SK-N-SH (cell line): Measurements from ENCODE around the gene PLEKHH1. TPM values are rescaled to one million over a fixed set of nuclear protein-coding genes. Genes with fewer than 3 reads are reported as not detected.
"Not testable (repeated sequence)": the region's sequence is repeated elsewhere in the genome, so short reads cannot be mapped to it uniquely, and the experiment has no call there.

Experiments
- CTCF ChIA-PET: fragments of 300-600, 350-600 bp; formaldehyde crosslinking; extraction: SDS; loops from one replicate; lab custom pipeline; 2021; lab: Yijun Ruan, JAX
- POLR2A ChIA-PET: fragments of 350-600 bp; sonication (Branson Sonifier 250); formaldehyde crosslinking; extraction: SDS; loops from one replicate; lab custom pipeline; 2020; ENCODE audit warnings: antibody characterized with exemption, inconsistent platforms; lab: Yijun Ruan, JAX
- DNase-seq: peaks from one replicate; pipeline ENCODE4 v3.0.0; 2012
- H2AFZ ChIP-seq: fragments of 200-600 bp; sonication (generic); 2 replicates; pipeline ENCODE4 v1.8.1; 2016; ENCODE audit warnings: antibody characterized with exemption, mild to moderate bottlenecking, low read depth
- H3F3A ChIP-seq: fragments of 200-600 bp; sonication (generic); replicated peaks from 2 replicates; pipeline ENCODE3; 2016; ENCODE audit warnings: antibody characterized with exemption, mild to moderate bottlenecking; ENCODE audit not compliant: insufficient read depth
- H3K27ac ChIP-seq, 2 experiments: fragments of 200-500 bp in 1 of 2; fragments of 200-600 bp in 1 of 2; sonication (Bioruptor generic) in 1 of 2; sonication (generic), shearing (Covaris generic) in 1 of 2; 2 replicates each; pipeline versions ENCODE4 v1.5.1 to v1.6.1; 2014 to 2016; ENCODE audit warnings: low read depth in 2 of 2, inconsistent platforms in 1 of 2, low read length in 1 of 2, mild to moderate bottlenecking in 1 of 2, mixed read lengths in 1 of 2
- H3K27me3 ChIP-seq: fragments of 200-600 bp; sonication (generic), shearing (Covaris generic); 2 replicates; pipeline ENCODE4 v1.6.1; 2016; ENCODE audit warnings: mixed run types; ENCODE audit not compliant: insufficient read depth
- H3K36me3 ChIP-seq, 2 experiments: fragments of 200-500 bp in 1 of 2; fragments of 200-600 bp in 1 of 2; sonication (Bioruptor generic) in 1 of 2; sonication (generic) in 1 of 2; replicated peaks in 1 of 2; 2 replicates each; pipeline versions ENCODE3 to v1.5.1; 2014 to 2016; ENCODE audit warnings: low read length in 1 of 2, mild to moderate bottlenecking in 1 of 2; ENCODE audit not compliant: insufficient read depth in 2 of 2, control insufficient read depth in 1 of 2
- H3K4me1 ChIP-seq, 2 experiments: fragments of 200-500 bp in 1 of 2; fragments of 200-600 bp in 1 of 2; sonication (Bioruptor generic) in 1 of 2; sonication (generic), shearing (Covaris generic) in 1 of 2; 2 replicates each; pipeline versions ENCODE4 v1.5.1 to v1.6.1; 2014 to 2016; ENCODE audit warnings: low read depth in 1 of 2, low read length in 1 of 2, mixed run types in 1 of 2; ENCODE audit not compliant: insufficient read depth in 2 of 2, control insufficient read depth in 1 of 2
- H3K4me2 ChIP-seq: fragments of 200-600 bp; sonication (generic), shearing (Covaris generic); 2 replicates; pipeline ENCODE4 v1.6.1; 2017; ENCODE audit warnings: mixed run types
- H3K4me3 ChIP-seq, 2 experiments: fragments of 200-500 bp in 1 of 2; fragments of 200-600 bp in 1 of 2; sonication (Bioruptor generic) in 1 of 2; sonication (generic), shearing (Covaris generic) in 1 of 2; 2 replicates each; pipeline versions ENCODE4 v1.5.1 to v1.8.1; 2014 to 2016; ENCODE audit warnings: low read depth in 2 of 2, inconsistent platforms in 1 of 2, low read length in 1 of 2, mild to moderate bottlenecking in 1 of 2, mixed read lengths in 1 of 2, moderate library complexity in 1 of 2
- H3K79me2 ChIP-seq: fragments of 200-600 bp; sonication (generic); 2 replicates; pipeline ENCODE4 v1.8.1; 2017; ENCODE audit warnings: mild to moderate bottlenecking; ENCODE audit not compliant: insufficient read depth
- H3K9ac ChIP-seq: fragments of 200-600 bp; sonication (generic); 2 replicates; pipeline ENCODE4 v1.6.1; 2017; ENCODE audit warnings: mixed run types
- H3K9me2 ChIP-seq: fragments of 200-600 bp; sonication (generic); 2 replicates; pipeline ENCODE4 v1.6.1; 2017; ENCODE audit warnings: mixed run types
- H3K9me3 ChIP-seq: fragments of 200-600 bp; sonication (generic); 2 replicates; pipeline ENCODE4 v1.6.1; 2017; ENCODE audit warnings: mixed run types, mild to moderate bottlenecking, moderate library complexity
- H4K20me1 ChIP-seq: fragments of 200-600 bp; sonication (generic); 2 replicates; pipeline ENCODE4 v1.6.1; 2017; ENCODE audit warnings: mild to moderate bottlenecking, mixed run types; ENCODE audit not compliant: insufficient read depth
- EZH2phosphoT487 ChIP-seq: fragments of 200-600 bp; sonication (generic); IDR thresholded peaks from 2 replicates; pipeline ENCODE4 v1.6.1; 2017; ENCODE audit warnings: low read depth, mixed run types, mild to moderate bottlenecking, antibody characterized with exemption, moderate library complexity, borderline replicate concordance
- FOXM1 ChIP-seq: IDR thresholded peaks from 2 replicates; pipeline ENCODE4 v1.4.0; 2012; ENCODE audit warnings: low read depth, mild to moderate bottlenecking
- GABPA ChIP-seq: IDR thresholded peaks from 2 replicates; pipeline ENCODE4 v1.4.0; 2012; ENCODE audit warnings: low read depth, mild to moderate bottlenecking
- JUND ChIP-seq: IDR thresholded peaks from 2 replicates; pipeline ENCODE4 v1.4.0; 2012
- MXI1 ChIP-seq: IDR thresholded peaks from 2 replicates; pipeline ENCODE4 v1.6.1; 2012; ENCODE audit warnings: mild to moderate bottlenecking, low read depth, low read length, improper control_type of control experiment
- POLR2AphosphoS5 ChIP-seq: IDR thresholded peaks from 2 replicates; pipeline ENCODE4 v1.6.1; 2012; ENCODE audit warnings: low read depth, low read length
- RCOR1 ChIP-seq: fragments of 150-350 bp; IDR thresholded peaks from 2 replicates; pipeline ENCODE4 v1.6.1; 2017; ENCODE audit warnings: antibody characterized with exemption, low read length
- RFX5 ChIP-seq: IDR thresholded peaks from 2 replicates; pipeline ENCODE4 v1.6.1; 2012; ENCODE audit warnings: mild to moderate bottlenecking, improper control_type of control experiment, low read length
- SIN3A ChIP-seq: IDR thresholded peaks from 2 replicates; pipeline ENCODE4 v1.6.1; 2012; ENCODE audit warnings: low read depth, mild to moderate bottlenecking, low read length, moderate library complexity, borderline replicate concordance
- TEAD4 ChIP-seq: IDR thresholded peaks from 2 replicates; pipeline ENCODE4 v1.4.0; 2012; ENCODE audit warnings: mild to moderate bottlenecking, borderline replicate concordance; ENCODE audit not compliant: insufficient read depth
- YY1 ChIP-seq: IDR thresholded peaks from 2 replicates; pipeline ENCODE4 v1.4.0; 2012; ENCODE audit warnings: low read depth, mild to moderate bottlenecking
- WGBS: methylation state at CpG from one replicate; pipeline ENCODE4 v1.1.6; 2017; ENCODE audit warnings: low lambda C conversion rate; 5-methylcytosine and 5-hydroxymethylcytosine counted together
- polyA plus RNA-seq, 3 experiments: library from polyadenylated mRNA; depleted of rRNA; stranded (reverse); fragments of >200 nt; gene quantifications; 2 replicates each; pipeline ENCODE4 v1.2.3, GENCODE V29; 2012
- TF ChIP-seq, protein P1 (sequence below): IDR thresholded peaks from 2 replicates; pipeline ENCODE4 v1.4.0; 2012; ENCODE audit warnings: low read depth
- TF ChIP-seq, protein P2 (sequence below): IDR thresholded peaks from 2 replicates; pipeline ENCODE4; 2012

Gene PLEKHH1
- polyA plus RNA-seq, 1 of the 3 experiments (the other 2 are of a cell fraction), result 1.6 TPM

DNA sequence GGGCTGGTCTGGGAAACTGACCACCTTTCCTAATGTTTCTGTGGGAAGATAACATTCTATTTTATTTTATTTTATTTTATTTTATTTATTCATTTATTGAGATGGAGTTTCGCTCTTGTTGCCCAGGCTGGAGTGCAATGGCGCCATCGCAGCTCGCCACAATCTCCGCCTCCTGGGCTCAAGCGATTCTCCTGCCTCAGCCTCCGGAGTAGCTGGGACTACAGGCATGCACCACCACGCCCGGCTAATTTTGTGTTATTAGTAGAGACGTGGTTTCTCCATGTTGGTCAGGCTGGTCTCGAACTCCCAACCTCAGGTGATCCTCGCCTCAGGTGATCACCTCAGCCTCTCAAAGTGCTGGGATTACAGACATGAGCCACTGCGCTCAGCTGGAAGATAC lies 9.5 kb downstream of the PLEKHH1 start:
- POLR2A ChIA-PET, H3K4me1 ChIP-seq, H4K20me1 ChIP-seq, H3K27ac ChIP-seq, H2AFZ ChIP-seq, H3K4me2 ChIP-seq, H3F3A ChIP-seq, H3K36me3 ChIP-seq, H3K27me3 ChIP-seq, H3K9me2 ChIP-seq, DNase-seq, H3K4me3 ChIP-seq, H3K9ac ChIP-seq, H3K9me3 ChIP-seq, H3K79me2 ChIP-seq: not testable (repeated sequence)
- CTCF ChIA-PET, result interaction anchor here (1.1 to 3.4 kb wide), 5 partner anchors 16 to 162 kb away, joined by 5 to 22 read pairs (median 6); no protein-coding TSS in a partner anchor
- WGBS, result 90% methylated on average over 12 of the region's 13 CpGs

DNA sequence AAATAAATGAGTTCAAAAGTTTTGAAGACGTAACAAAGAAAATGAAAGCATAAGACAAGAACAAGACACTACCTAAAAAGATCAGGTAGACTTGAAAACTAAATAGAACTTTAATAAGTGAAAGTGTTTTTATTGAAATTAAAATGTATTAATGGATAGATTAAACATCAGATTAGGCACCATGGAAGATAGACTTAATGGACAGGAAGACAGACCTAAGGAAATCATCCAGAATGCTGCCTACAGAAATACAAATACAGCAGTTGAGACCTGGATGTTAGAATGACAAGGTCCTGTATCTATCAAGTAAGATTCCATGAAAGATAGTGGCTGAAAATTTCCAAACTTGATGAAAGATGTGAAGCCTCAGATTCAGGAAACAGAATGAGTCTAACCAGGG lies 11.5 kb downstream of the PLEKHH1 start:
- Histone ChIP-seq H3K27me3 (0 out of 2 replicates have a peak, but pooled peaks cover 4% of the 10 kb centered on the region), H3F3A (no peaks in the 10 kb centered on the region), H3K4me3 (no peak overlapping the region), H3K9ac (no peak overlapping the region), H3K4me2 (no peak overlapping the region), H3K79me2 (no peaks in the 10 kb centered on the region), H2AFZ (no peak overlapping the region), H3K36me3 (no peaks in the 10 kb centered on the region), H3K4me1 (no peaks in the 10 kb centered on the region), H3K9me3 (no peaks in the 10 kb centered on the region), H4K20me1 (no peaks in the 10 kb centered on the region), H3K9me2 (no peaks in the 10 kb centered on the region), H3K27ac (no peak overlapping the region)
- POLR2A ChIA-PET, result no interaction called here
- TF ChIP-seq RFX5, result no peak
- TF ChIP-seq TEAD4, result no peak
- no peak for TF ChIP-seq JUND
- no peak for TF ChIP-seq EZH2phosphoT487
- TF ChIP-seq POLR2AphosphoS5, result no peak
- TF ChIP-seq RCOR1, result no peak
- no peak for TF ChIP-seq YY1
- TF ChIP-seq MXI1, result no peak
- TF ChIP-seq SIN3A, result no peak
- no peak for TF ChIP-seq FOXM1
- TF ChIP-seq, protein P1, sequence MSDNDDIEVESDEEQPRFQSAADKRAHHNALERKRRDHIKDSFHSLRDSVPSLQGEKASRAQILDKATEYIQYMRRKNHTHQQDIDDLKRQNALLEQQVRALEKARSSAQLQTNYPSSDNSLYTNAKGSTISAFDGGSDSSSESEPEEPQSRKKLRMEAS, result no peak
- TF ChIP-seq, protein P2, sequence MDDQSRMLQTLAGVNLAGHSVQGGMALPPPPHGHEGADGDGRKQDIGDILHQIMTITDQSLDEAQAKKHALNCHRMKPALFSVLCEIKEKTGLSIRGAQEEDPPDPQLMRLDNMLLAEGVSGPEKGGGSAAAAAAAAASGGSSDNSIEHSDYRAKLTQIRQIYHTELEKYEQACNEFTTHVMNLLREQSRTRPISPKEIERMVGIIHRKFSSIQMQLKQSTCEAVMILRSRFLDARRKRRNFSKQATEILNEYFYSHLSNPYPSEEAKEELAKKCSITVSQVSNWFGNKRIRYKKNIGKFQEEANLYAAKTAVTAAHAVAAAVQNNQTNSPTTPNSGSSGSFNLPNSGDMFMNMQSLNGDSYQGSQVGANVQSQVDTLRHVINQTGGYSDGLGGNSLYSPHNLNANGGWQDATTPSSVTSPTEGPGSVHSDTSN, result no peak
- TF ChIP-seq GABPA, result no peak
- 88% methylated on average over 1 of the region's 1 CpG for WGBS
- CTCF ChIA-PET, result interaction anchor here (0.7 to 2.0 kb wide), 3 partner anchors 11 to 27 kb away, joined by 3 to 10 read pairs (median 7); no protein-coding TSS in a partner anchor
- DNase-seq, result no peak
